HG02610 (cell line): ENCODE measurements around the gene MIR17HG.

Experiments
- ATAC-seq: cut with Tn5 transposase; IDR thresholded peaks from one replicate; pipeline ENCODE4 v1.9.1; 2021; ENCODE audit warnings: mild to moderate bottlenecking, moderate library complexity; ENCODE audit not compliant: unreplicated experiment

Gene MIR17HG

DNA sequence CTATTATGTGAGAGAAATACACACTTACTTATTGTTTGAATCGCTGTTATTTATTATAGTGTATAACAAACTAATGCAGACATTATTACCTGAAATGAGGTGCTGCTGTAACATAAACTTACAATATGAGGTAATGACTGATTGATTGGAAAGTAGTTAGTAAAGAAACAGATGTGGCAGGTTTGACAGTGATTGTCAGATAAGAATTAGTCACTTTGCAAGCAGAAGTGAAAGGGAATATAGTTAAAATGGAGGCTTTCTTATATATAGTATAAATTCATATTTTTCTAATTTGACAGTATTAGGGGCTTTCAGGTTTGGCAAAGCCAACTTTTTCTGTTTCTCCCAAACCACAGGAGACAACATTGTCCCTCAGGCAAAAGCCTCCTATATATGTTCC is 20.6 kb downstream of the MIR17HG start:
- ATAC-seq, result no peak

DNA sequence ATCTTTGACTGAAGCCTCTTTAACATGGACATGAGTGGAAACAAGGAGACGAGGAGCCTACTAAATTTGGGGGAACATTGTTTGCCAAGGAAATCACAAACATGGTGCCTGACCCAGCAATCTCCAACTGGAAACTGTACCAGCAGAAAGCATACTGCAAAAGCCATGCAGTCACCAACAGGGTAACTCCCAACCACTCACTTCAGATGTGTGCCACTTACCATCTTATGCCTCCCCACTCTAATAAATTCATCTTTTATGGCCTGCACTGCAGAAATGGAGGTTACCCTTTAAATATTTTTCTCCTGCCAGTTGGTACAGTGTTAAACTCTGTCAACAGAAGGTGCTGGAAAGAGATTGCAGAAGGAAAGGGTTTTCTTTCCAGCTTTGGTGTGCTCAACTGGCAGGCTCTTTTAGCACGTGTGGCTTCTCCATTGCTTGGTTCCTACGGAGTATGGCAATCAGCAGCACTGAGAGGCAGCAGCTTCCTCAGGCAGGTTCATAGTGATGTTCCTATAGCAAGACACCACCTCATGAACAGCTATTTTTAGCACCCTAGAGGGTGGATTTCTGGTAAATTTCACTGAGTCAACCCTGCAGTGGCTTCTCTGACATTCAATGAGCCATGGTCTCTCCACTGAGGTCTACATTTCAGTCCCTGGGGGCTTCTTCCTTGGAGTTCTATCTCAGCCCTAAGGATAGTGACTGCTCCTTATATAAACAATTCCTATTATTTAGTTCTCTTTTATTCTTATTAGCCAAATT is 21.4 kb downstream of the MIR17HG start:
- peak; percentile 58 for ATAC-seq

DNA sequence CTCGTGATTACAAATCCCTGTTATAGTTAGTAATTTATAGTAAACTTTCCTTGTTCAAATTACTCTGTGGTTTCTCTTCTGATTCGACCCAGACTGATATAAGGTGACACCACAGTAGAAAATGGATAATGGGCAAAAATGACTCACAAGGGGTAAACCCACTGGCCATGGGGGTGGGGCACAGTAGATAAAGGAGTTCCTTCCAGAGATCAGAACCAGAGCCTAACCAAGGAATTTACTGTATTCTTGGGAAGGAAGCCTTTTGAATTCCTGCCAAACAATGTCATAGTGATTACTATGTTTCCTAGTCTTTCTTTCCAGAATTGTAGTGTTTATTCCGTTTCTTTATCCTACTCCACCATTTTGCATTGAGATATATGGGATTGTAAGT is 21.9 kb downstream of the MIR17HG start:
- peak; percentile 53 for ATAC-seq

DNA sequence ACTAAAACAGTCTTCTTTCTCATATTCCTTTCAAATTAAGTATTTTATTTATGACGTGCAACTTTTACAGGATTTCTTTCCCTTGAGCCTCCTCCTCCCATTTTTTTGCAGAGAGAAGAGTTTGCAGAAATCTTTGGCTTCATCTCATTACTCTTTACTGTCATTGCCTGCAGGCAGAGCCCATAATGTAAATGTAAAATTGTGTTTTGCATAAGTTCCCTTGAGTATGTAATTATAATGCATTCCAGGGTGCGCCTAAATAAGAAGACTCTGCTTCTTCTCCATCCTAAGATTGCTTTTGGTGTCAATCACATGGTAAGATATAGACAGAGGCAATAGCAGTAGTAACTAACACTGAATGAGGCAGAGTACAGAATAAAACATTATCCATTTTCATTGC is 23.0 kb downstream of the MIR17HG start:
- ATAC-seq, result no peak

DNA sequence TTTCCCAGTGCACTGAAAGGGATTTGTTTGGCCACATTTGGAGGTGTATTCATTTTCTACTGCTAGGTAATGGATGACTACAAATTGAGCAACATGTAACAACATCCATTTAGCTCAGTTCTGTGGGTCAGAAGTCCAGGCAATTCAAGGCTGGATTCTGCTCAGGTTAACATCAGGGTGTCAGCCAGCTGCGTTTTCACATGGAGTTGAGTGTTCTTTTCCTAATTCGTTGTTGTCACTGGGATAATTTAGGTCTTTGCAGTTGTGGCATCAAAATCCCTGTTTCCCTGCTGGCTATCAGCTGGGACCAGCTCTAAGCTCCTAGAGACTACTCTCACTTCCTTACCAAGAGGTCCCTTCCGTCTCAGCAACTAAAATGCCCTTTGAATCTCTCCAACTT is 25.4 kb downstream of the MIR17HG start:
- no peak for ATAC-seq

DNA sequence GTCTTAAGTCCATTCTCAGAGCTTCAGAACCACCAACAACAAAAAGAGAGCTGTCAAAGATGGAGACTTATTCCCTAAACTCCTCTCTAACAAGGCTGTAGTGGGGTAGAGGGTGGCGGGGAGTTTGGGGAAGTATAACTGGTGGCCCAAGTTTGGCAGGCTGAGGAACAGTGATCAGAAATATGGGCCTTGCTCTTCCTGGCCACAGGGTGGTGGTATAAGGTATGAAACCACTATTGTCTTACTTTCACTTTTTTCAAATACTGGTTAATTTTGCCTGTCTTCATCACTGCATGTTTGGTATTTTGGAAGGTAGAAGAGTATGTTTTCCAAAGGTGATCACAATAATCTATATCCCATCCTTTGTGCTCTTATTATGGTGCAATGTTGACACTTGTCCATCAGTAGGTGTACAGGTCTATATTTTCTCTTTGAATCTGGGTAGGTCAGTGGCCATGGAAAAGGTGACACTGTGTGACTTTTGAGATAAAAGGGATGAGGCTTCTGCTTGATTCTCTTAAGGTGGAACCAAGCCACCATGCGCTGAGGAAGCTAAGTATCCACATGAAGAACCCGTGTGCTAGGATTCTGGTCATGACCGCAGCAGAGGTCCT is 27.7 kb downstream of the MIR17HG start:
- peak; percentile 95 for ATAC-seq

DNA sequence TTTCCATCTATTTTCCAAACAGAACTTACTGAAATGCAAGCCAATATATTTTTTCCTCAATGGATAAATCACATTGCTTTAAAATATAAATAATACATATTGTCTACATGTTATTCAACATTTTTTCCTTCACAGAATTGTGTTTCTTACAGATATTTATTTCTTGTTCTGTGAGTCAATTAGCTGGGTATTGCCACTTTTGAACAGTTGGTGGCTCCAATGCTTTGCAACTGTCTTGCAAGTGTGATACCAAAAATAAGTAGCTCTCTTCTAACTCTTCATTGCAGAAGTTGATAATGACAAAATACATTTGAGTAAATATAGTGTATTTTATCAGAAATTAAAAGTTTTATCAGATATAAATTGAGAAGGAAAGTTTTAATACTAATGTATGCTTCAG is 33.9 kb downstream of the MIR17HG start:
- ATAC-seq, result no peak

DNA sequence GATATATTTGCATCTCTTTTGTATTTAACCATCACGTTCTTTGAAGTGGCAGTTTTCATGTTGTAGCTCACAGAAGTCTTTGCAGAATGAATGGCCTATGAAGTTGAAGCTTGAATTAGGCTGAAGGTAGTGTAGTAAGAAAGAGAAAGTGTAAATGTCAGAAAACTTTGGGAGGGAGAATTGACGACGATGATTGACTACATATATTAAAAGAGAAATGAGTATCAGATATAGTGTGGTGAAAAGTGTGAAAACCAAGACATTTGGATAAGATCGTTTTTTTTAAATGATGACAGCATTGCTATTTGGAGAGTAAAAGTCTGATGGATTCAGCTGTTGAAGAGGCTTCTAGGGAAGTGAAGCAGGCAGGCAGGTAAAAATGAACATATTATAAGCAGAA is 36.3 kb downstream of the MIR17HG start:
- ATAC-seq, result no peak

DNA sequence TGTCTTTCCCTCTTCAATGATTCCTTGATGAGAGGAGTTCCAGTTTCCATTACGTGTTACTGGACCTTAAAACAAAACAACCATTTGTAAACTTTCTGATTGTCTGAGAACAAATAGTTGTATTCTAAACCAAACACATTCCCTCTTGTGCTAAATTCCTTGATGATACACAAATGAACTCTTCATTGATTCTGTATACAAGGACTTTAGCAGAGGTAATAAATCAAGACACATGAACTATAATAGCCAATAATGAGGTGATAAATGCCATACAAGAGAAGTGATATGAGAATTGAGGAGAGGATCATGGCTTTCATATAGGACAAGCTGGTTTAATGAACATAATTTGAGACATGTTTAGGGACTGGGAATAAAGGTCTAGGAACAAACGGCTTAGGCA is 37.4 kb downstream of the MIR17HG start:
- no peak for ATAC-seq

DNA sequence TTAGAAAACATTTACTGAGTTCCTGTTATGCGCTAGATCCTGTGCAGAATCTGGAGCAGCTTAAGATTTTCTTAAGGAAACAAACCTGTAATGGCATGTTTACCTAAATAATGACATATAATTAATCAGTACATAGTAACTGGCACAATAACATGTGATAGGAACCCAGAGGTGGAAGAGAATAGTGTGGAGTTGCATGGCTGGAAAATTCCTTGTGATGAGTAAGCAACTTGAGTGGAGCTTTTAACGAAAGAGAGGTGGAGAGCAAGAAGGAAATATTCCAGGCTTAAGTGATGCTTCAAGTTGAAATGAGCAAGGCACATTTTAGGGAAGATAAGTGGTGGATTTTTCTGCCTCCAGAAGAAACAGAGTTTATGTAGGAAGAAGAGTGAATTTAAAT is 41.7 kb downstream of the MIR17HG start:
- ATAC-seq, result no peak

DNA sequence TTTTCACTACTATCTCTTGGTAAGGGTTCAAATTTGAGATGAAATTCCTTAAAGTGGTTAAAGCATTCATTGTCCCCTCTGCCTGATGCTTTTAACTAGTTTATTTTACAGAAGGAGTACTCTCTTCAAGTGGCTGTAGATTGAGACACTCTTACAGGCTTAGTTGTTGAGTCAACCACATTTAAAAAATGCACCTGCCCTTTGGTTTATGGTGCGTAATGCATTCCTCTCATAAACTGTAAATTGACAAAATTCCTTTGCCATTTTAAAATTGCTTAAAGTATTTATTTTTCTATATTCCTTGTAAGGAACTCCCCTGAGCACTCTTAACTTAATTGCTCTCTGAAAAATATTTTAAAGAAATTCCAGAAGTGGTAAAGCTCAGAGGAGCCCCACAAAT is 50.1 kb downstream of the MIR17HG start:
- no peak for ATAC-seq

DNA sequence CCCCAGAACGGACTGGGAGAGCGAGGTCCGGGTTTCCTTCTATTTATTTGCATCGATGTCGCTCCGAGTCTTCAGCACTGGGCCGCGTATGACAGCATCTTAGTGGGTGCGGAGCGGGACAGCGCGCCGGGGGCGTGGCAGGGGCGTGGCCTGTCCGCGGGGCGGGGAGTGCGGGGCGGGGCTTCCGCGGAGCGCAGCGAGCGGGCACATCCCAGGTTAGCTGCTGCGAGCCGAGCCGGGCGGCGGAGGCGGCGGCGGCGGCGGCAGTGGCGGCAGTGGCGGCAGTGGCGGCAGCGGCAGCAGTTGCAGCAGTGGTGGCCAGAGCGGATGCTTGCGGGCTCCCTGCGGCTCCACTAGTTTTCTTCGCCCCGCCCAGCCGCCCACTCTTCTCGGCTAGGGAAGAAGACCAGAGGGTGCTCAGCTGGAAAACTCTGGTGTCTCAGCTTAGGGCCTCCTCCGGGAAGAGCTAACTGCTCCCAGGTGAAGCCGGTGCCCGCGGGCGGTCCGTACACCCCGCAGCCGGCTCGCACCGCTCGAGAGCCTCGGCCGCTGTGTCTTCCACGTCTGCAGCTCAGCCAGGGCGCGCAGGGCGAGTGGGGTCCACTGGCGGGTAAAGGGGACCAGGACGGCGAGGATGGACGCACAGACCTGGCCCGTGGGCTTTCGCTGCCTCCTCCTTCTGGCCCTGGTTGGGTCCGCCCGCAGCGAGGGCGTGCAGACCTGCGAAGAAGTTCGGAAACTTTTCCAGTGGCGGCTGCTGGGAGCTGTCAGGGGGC is 51.1 kb downstream of the MIR17HG start, which contains the start of gene GPC5:
TSS of gene GPC5 (plus strand) at position 209 of the 776 bp plus-strand sequence.
- ATAC-seq, result peak; percentile 93

DNA sequence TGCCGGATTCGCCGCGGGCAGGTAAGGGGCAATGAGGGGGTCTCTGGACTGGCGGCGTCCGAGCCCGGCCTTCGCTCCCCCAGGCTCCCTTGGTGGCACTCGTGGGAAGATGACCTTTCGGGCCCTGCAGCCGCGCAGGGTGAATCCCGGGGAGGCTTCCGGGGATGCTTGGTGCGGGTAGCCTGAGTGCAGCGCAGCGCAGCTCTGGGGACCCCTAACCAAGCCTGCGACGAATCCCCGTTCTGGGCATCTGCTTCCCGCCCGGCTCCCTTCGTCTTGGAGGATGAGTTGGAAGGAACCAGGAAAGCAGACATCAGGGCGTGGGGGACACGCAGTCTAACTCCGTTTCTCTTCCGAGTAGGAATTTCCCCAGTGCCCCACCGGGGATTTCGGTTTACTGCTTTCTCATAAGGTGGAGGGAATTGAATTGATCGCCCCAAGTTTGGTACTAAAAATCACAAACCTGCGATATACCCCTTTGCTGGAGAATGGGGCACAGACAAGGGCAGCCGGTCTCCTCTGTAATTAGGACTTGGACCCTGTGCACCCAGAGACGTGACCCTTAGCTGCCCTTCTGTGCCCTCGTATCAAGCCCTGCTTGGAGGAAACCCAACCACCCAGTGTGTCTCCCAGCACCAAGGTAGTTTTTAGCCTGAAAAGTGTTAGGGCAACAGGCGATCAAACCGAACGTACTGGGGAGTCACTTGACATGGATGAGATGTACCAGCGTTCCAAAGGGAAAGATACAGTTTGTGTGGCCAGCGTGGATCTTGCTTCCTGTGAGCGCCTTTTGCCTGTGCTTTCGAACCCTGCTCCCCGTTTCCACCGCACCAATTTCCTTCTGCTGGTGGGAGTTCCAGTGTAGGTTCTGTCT is 51.9 kb downstream of the MIR17HG start:
- ATAC-seq, result peak; percentile 24

DNA sequence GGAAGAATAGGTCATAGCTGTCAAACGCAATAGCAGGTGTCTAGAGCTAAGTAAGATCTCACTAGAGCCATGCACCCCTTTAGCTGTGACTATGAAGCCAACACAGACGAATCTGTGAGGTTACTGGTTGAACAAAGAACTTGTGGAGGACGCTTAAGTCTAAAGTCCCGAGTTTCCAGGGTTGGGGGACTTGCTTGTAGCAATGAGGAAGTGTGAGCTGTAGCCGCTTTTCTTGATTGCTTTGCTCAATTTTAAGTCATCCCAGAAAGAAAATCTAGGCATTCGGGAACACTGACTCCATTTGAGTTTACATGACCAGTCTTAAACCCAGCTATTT is 52.5 kb downstream of the MIR17HG start:
- peak; percentile 7 for ATAC-seq

DNA sequence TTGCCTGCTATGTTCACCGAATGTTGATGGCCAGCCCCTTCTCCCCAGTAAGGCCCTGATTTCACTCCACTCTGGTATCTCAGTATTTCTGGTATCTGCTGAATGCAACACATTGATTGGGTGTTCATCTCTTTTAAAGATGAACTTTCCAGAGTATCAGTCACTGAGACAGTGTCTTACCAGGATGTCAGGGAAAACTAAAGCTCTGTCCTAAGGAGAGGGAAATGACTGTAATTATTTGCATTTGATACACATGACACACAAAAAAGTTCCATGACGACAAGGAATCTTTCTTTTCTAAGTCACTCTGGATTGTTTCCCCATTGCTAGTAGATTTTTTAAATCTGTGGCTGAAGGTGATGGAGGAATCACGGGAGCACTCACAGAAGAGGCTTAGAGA is 53.2 kb downstream of the MIR17HG start:
- ATAC-seq, result no peak

DNA sequence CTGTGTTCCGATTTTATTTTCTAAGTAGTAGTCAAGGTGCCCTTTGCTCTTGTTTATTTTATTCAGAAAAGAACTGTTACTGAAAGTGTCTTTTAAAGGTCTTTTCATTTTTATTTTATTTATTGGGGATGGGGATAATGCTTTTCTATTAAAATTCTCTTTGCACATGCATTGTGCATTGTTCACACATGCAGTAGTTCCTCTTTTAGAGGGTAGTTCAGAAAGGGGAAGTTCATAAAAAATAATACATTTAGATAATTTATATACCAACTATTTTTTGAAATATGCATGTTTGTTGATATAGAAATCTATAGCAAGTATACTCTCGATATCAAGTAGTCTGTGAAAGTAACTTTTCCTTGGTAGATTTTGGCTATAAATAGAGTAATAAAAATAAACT is 54.4 kb downstream of the MIR17HG start:
- ATAC-seq, result no peak
